Osteoblast (primary cell): ENCODE results near the gene TAF12. TPM values are rescaled to one million over a fixed set of nuclear protein-coding genes. Genes with fewer than 3 reads are reported as not detected.

Experiments used
- DNase-seq: peaks from one replicate; pipeline ENCODE4 v3.0.0; 2011; ENCODE audit warnings: low spot score, mixed read lengths; ENCODE audit not compliant: insufficient read length; ENCODE audit errors: missing footprints
- H2AFZ ChIP-seq: 2 replicates; pipeline ENCODE4 v1.6.0; 2011; ENCODE audit warnings: mild to moderate bottlenecking, low read length
- H3K27ac ChIP-seq: 2 replicates; pipeline ENCODE4 v1.5.1; 2011; ENCODE audit warnings: mild to moderate bottlenecking, low read depth, low read length, moderate library complexity
- H3K27me3 ChIP-seq: 2 replicates; pipeline ENCODE4 v1.6.0; 2012; ENCODE audit warnings: mild to moderate bottlenecking, control low read depth, inconsistent platforms, low read length, moderate library complexity; ENCODE audit not compliant: insufficient read depth
- H3K36me3 ChIP-seq: 2 replicates; pipeline ENCODE4 v1.5.1; 2011; ENCODE audit warnings: mild to moderate bottlenecking, low read length, control low read depth, moderate library complexity; ENCODE audit not compliant: insufficient read depth
- H3K4me1 ChIP-seq: 2 replicates; pipeline ENCODE4 v1.5.1; 2011; ENCODE audit warnings: mild to moderate bottlenecking, low read length, control low read depth, moderate library complexity; ENCODE audit not compliant: insufficient read depth
- H3K4me2 ChIP-seq: 2 replicates; pipeline ENCODE4 v1.6.0; 2011; ENCODE audit warnings: mild to moderate bottlenecking, low read length; ENCODE audit not compliant: insufficient read depth
- H3K4me3 ChIP-seq: fragments of 200-600 bp; sonication (generic); 3 replicates; pipeline ENCODE4 v1.5.1; 2012; ENCODE audit warnings: mild to moderate bottlenecking, low read length, inconsistent platforms; ENCODE audit not compliant: insufficient read depth
- H3K79me2 ChIP-seq: 2 replicates; pipeline ENCODE4 v1.6.0; 2012; ENCODE audit warnings: mild to moderate bottlenecking, low read length, control low read depth, inconsistent platforms; ENCODE audit not compliant: insufficient read depth
- H3K9me3 ChIP-seq: 2 replicates; pipeline ENCODE4 v1.5.1; 2011; ENCODE audit warnings: low read depth, low read length, control low read depth
- H4K20me1 ChIP-seq: 2 replicates; pipeline ENCODE4 v1.6.0; 2012; ENCODE audit warnings: mild to moderate bottlenecking, low read length, control low read depth; ENCODE audit not compliant: insufficient read depth
- CTCF ChIP-seq: IDR thresholded peaks from 2 replicates; pipeline ENCODE4 v1.5.1; 2011; ENCODE audit warnings: mild to moderate bottlenecking, low read depth, low read length, moderate library complexity; ENCODE audit errors: extremely low read depth
- total RNA-seq: library from RNA; depleted of rRNA; stranded (reverse); fragments of >200 nt; gene quantifications from 2 replicates; pipeline ENCODE4 v1.2.3, GENCODE V29; 2012

Gene TAF12
- total RNA-seq, 1 donor, result 29.0 TPM

- no peaks in the 10 kb centered on the region for H3K9me3 ChIP-seq
- peak overlapping the region; percentile 72 for H3K27ac ChIP-seq
- peak; percentile 99 for DNase-seq
- TF ChIP-seq CTCF, result no peak
- H3K27me3 ChIP-seq, result no peaks in the 10 kb centered on the region
- H4K20me1 ChIP-seq, result peaks cover 40% of the 10 kb centered on the region
- peaks cover 24% of the 10 kb centered on the region for H3K79me2 ChIP-seq
- H3K4me3 ChIP-seq, result peak overlapping the region; percentile 80
- H3K36me3 ChIP-seq, result peaks cover 37% of the 10 kb centered on the region
- H2AFZ ChIP-seq, result peak overlapping the region; percentile 98
- H3K4me2 ChIP-seq, result peak overlapping the region; percentile 84
- H3K4me1 ChIP-seq, result peaks cover 25% of the 10 kb centered on the region
These were observed 61.2 kb downstream of the TAF12 start for GRCh38 chr1:28581531-28582247.

- peak; percentile 19 for TF ChIP-seq CTCF
- Histone ChIP-seq H3K4me2 (peak overlapping the region; percentile 84), H4K20me1 (peaks cover 40% of the 10 kb centered on the region), H3K4me3 (peak overlapping the region; percentile 80), H3K27ac (peak overlapping the region; percentile 43), H2AFZ (no peak overlapping the region), H3K4me1 (peaks cover 25% of the 10 kb centered on the region), H3K36me3 (peaks cover 37% of the 10 kb centered on the region), H3K9me3 (no peaks in the 10 kb centered on the region), H3K27me3 (no peaks in the 10 kb centered on the region), H3K79me2 (peaks cover 24% of the 10 kb centered on the region)
- DNase-seq, result peak; percentile 87
These were observed 61.9 kb downstream of the TAF12 start for GRCh38 chr1:28580722-28581530.

- peaks cover 37% of the 10 kb centered on the region for H3K36me3 ChIP-seq
- H3K79me2 ChIP-seq, result peaks cover 24% of the 10 kb centered on the region
- H2AFZ ChIP-seq, result no peak overlapping the region
- peak overlapping the region; percentile 42 for H3K27ac ChIP-seq
- H3K4me1 ChIP-seq, result peaks cover 25% of the 10 kb centered on the region
- H3K4me3 ChIP-seq, result peak overlapping the region; percentile 80
- H3K27me3 ChIP-seq, result no peaks in the 10 kb centered on the region
- TF ChIP-seq CTCF, result no peak
- peak overlapping the region; percentile 84 for H3K4me2 ChIP-seq
- no peaks in the 10 kb centered on the region for H3K9me3 ChIP-seq
- H4K20me1 ChIP-seq, result peaks cover 40% of the 10 kb centered on the region
- no peak for DNase-seq
These were observed 63.5 kb downstream of the TAF12 start for GRCh38 chr1:28579401-28579800.

- Histone ChIP-seq H2AFZ (no peak overlapping the region), H3K27me3 (no peaks in the 10 kb centered on the region), H4K20me1 (peaks cover 40% of the 10 kb centered on the region), H3K27ac (peak overlapping the region; percentile 42), H3K36me3 (peaks cover 38% of the 10 kb centered on the region), H3K4me1 (peaks cover 25% of the 10 kb centered on the region), H3K4me2 (peak overlapping the region; percentile 49), H3K4me3 (no peak overlapping the region), H3K9me3 (no peaks in the 10 kb centered on the region), H3K79me2 (peaks cover 24% of the 10 kb centered on the region)
- no peak for TF ChIP-seq CTCF
- peak; percentile 58 for DNase-seq
These were observed 64.1 kb downstream of the TAF12 start for GRCh38 chr1:28578696-28579218.
